Measurements from ENCODE around the gene AK3.

The AK3 gene

DNA sequence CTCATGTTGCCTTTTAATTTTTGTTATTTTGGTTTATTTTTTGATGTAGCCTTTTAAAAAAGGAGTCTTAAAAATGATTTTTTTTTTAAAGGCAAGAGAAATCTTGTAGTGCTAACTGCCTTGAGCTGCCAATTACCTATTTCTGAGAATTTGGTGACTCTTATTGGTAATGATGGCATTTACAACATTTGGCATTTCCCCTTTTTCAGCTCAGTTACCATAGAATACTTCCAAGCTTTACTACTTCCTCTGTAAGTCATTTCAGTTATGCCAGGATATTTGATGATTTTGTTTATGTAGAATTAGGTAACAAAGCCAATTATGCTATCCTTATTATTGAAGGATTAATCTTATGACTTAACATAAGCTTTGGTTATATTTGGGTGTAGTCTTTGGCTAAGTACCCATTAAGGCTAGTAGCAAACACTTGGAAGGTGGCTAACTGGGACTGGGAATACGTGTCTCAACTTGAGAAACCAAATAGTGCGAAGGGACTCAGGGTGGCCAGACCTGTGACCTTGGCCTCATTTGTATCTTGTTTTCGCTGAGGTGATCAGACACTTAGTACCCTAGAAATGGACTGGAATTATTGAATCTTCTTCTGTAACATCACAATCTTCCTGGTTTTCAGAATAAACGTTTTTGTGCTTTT is 33.9 kb downstream of the AK3 start:
- DNase-seq (ENCODE audit: low read depth), result no peak
- TF ChIP-seq, protein P1, sequence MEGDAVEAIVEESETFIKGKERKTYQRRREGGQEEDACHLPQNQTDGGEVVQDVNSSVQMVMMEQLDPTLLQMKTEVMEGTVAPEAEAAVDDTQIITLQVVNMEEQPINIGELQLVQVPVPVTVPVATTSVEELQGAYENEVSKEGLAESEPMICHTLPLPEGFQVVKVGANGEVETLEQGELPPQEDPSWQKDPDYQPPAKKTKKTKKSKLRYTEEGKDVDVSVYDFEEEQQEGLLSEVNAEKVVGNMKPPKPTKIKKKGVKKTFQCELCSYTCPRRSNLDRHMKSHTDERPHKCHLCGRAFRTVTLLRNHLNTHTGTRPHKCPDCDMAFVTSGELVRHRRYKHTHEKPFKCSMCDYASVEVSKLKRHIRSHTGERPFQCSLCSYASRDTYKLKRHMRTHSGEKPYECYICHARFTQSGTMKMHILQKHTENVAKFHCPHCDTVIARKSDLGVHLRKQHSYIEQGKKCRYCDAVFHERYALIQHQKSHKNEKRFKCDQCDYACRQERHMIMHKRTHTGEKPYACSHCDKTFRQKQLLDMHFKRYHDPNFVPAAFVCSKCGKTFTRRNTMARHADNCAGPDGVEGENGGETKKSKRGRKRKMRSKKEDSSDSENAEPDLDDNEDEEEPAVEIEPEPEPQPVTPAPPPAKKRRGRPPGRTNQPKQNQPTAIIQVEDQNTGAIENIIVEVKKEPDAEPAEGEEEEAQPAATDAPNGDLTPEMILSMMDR (IDR thresholded peaks at IDR 0.05; ENCODE audit: insufficient read depth, low read depth, low read length, missing control alignments), result no peak
- H3K4me3 ChIP-seq (ENCODE audit: low read length), result no peak overlapping the region

DNA sequence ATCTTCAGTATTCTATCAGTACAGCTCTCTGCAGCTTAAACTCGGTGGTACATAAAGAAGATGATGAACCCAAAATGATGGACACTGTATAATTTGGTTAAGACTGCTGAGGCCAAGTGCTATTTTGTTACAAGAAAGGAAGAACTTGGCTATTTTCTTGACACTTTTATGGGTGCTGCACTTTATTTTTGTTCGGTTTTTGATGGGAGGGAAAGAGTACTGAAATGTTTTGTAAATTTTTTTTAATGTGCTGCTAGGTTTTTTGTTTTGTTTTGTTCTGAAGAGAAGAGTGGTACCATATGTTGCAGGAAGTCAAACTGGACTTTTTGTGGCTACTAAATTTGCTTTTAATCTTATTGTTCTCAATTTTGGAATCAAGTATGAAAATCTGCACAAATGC is 35.0 kb downstream of the AK3 start:
- no peak for DNase-seq (ENCODE audit: low read depth)
- TF ChIP-seq, protein P1 (IDR thresholded peaks at IDR 0.05; ENCODE audit: insufficient read depth, low read depth, low read length, missing control alignments), result no peak
- no peak overlapping the region for H3K4me3 ChIP-seq (ENCODE audit: low read length)

GRCh38 chr9:4704129-4704528 is 36.9 kb downstream of the AK3 start:
- DNase-seq (ENCODE audit: low read depth), result peak; percentile 70
- no peak overlapping the region for H3K4me3 ChIP-seq (ENCODE audit: low read length)
- TF ChIP-seq, protein P1 (IDR thresholded peaks at IDR 0.05; ENCODE audit: insufficient read depth, low read depth, low read length, missing control alignments), result no peak

GRCh38 chr9:4701526-4701925 is 39.5 kb downstream of the AK3 start:
- H3K4me3 ChIP-seq (ENCODE audit: low read length), result no peak overlapping the region
- DNase-seq (ENCODE audit: low read depth), result no peak
- TF ChIP-seq, protein P1 (IDR thresholded peaks at IDR 0.05; ENCODE audit: insufficient read depth, low read depth, low read length, missing control alignments), result no peak

- no peak for DNase-seq (ENCODE audit: low read depth)
- no peak overlapping the region for H3K4me3 ChIP-seq (ENCODE audit: low read length)
- TF ChIP-seq, protein P1 (IDR thresholded peaks at IDR 0.05; ENCODE audit: insufficient read depth, low read depth, low read length, missing control alignments), result no peak
Measured at GRCh38 chr9:4700932-4701331, 40.1 kb downstream of the AK3 start.

DNA sequence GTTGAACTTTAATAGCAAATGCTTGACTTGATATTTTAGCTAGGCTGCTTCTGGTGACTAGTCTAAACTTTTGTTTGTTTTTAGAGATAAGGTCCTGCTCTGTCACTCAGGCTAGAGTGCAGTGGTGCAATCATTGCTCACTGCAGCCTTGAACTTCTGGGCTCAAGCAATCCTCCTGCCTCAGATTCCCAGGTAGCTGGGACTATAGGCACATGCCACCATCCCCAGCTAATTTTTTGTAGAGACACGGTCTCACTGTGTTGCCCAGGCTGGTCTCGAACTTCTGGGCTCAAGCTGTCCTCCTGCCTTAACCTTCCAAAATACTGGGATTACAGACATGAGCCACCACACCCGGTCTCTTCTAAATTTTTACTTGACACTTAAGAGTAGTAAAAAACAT is 40.9 kb downstream of the AK3 start:
- TF ChIP-seq, protein P1 (IDR thresholded peaks at IDR 0.05; ENCODE audit: insufficient read depth, low read depth, low read length, missing control alignments), result no peak
- no peak for DNase-seq (ENCODE audit: low read depth)
- no peak overlapping the region for H3K4me3 ChIP-seq (ENCODE audit: low read length)

GRCh38 chr9:4691795-4692194 is 49.2 kb downstream of the AK3 start:
- TF ChIP-seq, protein P1 (IDR thresholded peaks at IDR 0.05; ENCODE audit: insufficient read depth, low read depth, low read length, missing control alignments), result no peak
- no peak overlapping the region for H3K4me3 ChIP-seq (ENCODE audit: low read length)
- DNase-seq (ENCODE audit: low read depth), result no peak
